HG02938 (cell line): ENCODE results near the gene CMSS1.
A peak's percentile ranks its signal among the peaks of the same experiment; 100 is the strongest.

Experiments used
- ATAC-seq: cut with Tn5 transposase; IDR thresholded peaks from one replicate; pipeline ENCODE4 v1.9.1; 2021; ENCODE audit warnings: mild to moderate bottlenecking, moderate library complexity; ENCODE audit not compliant: unreplicated experiment

The CMSS1 gene

DNA sequence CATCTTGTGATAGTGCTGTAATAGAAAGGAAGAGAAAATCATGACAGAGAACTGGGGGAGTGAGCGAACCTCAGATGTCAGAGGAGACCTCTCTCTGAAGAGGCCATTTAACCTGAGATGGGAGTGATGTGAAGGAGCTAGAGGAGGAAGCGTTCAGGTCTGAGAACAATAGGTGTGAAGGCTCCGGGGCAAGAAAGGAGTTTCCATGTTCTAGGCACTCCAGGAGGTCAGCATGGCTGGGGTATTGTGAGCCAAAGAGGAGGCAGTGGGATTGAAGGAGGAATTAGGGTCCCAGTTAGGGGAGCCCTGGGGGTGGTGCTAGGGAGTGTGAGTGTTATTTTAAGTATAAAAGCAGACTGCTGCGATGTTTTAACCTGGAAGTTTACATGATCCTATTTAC is 305.4 kb downstream of the CMSS1 start:
- no peak for ATAC-seq

DNA sequence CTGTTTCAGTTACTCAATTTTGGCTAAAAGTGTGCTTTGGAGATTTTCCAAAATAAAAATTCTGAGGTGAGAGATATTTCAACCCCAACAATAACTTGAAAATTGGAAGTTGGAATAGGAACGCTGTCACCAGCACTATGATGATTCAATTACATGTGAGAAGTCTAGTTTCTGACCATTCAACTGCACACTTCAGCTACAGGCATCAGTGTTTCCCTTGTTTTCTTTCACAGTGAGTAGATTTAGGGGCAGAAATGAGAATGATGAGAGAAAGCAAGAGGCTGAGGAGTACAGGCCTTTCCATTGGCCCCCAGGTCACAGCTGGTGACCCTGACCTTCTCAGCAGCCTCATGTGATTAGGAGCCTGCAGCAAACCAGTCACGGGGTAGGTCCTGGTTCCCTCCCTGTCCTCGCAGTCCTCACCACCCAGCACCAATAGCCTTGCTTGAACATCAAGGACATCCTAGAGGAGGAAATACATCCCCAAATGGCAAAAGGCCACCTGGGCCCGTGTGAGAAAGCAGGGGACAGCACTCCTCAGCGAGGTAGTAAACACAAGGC is 306.6 kb downstream of the CMSS1 start:
- no peak for ATAC-seq

DNA sequence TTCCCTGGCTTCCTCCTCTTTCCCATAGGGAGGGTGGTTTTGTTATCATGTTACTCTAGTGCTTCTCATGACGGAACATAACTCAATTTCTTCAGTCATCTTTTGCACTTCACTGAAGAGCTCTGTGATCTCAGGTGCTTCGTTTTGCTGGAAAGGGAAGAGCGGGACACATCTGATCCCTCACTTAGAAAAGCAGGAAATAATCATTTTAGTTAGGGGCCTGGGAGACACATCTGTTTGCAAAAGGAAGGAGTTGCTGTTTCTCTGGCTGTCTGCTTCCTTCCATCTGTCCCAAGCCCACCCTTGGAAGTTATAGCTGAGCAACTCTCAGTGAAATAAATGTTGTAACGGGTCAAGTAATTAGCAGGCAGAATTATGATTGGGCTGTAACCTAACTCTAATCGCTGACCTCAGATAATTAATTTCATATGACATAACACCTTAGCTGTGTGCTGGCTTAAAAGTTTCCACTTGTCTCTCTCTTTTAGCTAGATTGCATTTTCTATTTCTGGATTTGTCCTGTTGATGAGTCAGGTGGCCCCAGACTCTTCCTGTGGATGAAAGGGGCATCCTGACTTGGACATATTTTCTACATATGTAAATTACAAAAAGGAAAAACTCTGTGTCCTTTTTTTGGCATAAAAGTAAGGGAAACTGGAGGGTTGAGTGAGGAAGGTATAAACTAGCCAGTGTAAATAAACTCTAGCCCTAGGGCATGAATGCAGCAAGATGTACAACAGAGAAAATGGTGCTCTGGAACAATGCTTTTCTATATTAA is 307.7 kb downstream of the CMSS1 start:
- no peak for ATAC-seq

DNA sequence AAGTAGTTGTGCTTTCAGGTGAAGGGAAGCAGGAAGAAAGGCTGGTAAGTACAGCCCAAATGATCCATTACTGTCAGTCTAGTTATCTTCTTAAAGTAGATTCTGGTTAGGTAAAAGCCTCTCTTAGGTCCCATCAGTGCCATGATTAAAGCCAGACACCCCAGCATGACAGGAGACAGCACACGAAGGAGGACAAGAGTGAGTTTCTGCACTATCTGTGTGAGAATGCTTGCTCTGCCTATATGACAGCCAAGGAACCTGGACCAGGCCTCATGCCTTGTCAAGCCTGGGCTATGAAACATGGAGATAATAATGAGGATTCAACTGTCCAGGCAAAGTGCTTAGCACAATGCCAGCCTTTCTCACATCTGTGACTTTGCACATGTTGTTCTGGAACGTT is 310.1 kb downstream of the CMSS1 start:
- ATAC-seq, result no peak

DNA sequence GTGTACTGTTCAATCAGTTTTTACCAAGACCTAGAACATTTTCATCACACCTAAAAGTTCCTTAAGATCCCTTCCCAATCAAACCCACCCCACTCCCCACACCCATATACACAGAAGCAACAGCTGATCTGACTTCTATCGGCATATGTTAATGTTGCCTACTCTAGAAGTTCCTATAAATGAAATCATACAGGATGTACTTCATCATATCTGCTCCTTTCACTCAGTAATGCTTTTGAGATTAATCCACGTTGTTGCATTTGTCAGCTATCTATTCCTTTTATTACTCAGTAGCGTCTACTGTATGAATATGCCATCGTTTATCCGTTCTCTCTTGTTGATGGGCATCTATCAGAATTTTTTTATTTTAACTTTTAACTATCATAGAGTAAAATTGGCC is 310.9 kb downstream of the CMSS1 start:
- no peak for ATAC-seq

DNA sequence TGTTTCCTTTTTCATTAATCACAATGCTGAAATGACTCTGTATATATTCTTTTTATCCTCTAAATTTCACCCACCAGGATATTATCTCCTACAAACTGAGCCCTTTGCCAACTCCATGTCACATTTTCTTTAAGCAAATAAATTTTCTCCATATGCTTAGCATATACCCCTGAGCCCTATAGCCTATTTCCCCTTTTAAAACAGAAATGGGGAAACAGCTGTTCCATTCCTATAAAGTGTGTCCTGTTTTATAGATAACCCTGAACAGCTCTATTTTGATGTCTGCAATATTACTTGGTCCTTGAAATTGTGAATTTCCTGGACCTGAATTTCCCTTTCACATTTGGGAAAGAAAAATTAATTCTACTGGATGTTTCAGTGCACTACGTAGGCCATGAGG is 312.3 kb downstream of the CMSS1 start:
- no peak for ATAC-seq

DNA sequence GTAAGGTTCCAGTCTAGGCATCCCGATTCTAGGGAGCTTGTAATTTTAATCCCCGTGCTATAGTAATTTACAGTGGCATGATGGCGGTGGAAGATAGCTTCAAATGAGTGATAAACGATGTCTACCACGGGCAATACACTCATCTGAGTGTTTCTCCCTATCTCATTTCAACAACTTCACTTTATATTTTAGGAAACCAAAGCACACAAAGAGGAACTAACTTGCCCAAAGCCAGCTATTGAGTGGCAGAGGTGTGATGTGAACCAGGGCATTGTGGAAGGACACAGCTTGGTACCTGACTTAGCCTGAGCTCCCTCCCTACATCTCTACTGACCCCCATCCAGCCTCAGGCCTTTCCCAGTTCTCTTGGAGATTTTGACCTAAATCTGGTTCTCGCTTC is 313.6 kb downstream of the CMSS1 start:
- no peak for ATAC-seq

DNA sequence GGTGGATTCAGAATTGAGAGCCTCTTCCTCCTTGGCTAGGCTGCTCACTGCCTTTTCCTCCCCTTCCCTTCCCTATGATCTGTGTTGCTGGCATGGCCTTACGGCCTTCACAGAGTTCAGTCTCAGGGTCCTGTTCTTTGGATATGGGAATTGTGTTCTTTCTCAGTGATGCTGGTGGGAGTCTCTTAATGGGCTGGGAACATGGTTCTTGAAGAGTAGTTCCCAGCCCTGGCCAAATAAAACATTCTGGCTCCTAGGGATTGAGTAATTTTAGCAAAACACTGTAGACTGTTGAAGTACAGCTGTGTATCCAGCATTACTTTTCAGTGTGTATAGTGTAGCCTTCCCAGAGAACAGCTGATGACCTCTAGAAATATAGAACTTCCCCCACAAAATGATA is 319.3 kb downstream of the CMSS1 start:
- no peak for ATAC-seq

DNA sequence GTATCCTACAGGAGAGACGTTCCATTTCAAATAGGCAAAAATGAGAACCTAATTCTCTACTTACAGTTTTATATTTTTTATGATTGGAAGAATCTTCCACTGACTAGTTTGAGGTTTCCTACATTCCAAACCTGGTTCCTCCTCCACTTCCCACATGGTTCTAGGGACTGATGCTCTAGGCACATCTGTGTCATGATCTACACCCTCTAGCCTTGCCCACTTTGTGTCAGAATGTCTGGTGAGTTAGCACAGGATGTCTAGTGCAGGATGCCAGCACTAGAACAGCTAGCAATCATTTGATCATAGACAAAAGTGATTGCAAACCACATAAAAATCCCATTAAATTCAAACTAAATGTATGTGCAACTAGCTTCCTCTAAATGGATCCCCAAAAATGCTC is 323.3 kb downstream of the CMSS1 start:
- ATAC-seq, result no peak

DNA sequence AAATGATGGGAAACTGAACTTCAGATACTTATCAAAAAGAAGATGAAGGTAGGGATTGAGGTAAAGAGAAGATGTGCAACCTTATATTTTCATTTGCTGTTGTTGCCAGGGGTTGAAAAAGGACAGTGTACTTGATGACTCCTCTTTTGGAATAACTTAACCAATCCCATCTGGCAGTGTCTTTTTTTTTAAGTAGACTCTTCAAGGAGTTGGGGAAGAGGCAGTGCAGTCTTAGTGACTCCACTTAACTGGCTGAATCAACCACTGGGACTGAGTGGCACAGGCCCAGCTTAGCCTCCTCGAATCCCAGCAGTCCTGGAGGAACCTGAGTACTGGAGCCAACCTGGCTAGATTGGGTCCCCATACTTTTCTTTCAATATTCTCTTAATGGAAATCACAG is 323.9 kb downstream of the CMSS1 start:
- ATAC-seq, result no peak

DNA sequence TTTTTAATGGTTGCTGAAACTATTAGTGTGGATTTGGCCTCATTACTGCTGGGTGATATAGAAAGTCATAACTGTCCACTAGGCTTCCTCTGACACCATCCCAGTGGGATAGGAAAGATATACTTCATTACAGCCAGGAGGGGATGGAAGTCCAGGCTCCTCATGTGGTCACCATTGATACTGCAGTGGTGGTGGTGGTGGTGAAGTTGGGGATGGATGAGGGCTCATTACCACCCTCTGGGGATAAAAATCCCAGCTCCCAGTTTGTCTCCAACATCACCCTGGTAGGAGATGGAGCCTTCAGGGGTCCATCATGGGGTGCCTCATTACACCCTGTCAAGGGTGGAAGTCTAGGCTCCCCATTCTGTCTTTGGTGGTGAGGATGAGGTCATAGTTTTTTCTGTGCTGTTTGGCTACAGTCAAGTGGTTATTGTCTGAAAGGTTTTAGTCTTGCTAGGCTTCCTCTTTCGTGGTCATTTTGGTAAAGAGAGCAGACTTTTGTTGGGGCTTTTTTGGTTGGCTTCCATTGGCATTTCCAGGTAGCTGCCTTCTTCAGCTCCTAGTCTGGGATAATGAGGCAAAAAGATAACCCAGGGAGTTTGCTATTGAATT is 326.7 kb downstream of the CMSS1 start:
- peak; percentile 94 for ATAC-seq

DNA sequence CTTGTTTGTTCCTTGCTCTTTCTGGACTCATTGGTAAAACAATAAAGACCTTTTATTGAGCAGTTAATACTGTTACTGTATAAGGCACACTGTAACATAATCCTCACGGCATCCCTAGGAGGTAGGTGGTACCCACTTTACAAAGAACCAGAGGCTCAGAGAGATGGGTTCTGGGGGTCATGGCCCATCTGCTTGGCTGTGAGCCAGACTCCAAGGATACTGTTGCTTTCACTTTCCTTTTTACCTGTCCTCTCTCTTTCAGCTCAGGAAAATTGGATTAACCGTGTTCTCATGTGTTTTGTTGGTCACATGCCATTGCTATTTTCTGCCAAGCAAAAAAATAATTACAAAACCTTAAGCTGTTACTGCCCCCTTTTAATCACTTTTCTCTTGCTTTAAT is 331.5 kb downstream of the CMSS1 start:
- ATAC-seq, result no peak

DNA sequence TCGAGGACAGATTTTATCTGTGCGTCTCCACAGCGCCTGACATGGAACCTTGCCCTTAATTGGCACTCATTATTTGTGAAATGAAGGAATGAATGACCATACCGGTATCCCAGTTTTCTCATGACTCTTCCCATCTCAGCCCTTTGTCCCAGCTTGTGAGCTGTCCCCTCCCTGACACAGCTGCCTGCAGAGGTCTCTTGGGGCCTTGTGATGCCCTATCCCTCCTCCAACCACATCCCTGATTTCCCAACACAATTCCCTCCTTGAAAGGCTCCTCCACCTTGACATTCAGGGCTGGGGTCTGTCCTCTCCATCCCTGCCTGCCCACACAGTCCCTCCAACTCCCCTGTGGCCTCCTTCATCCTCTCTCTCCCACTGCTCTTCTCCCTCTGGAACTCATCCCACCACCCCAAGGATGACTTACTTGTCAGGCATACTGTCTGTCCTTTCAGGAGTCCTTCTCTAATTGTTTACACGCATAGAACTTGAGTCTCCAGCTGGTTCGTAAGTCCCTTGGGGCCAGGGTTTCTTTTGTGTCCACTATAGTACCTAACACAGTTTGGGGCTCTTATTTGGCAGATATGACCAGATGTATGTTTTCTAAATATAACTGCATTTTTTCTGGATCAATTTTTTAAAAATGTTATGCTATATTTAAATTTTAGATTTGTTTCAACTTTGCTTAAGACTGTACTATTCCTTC is 332.2 kb downstream of the CMSS1 start:
- ATAC-seq, result no peak

DNA sequence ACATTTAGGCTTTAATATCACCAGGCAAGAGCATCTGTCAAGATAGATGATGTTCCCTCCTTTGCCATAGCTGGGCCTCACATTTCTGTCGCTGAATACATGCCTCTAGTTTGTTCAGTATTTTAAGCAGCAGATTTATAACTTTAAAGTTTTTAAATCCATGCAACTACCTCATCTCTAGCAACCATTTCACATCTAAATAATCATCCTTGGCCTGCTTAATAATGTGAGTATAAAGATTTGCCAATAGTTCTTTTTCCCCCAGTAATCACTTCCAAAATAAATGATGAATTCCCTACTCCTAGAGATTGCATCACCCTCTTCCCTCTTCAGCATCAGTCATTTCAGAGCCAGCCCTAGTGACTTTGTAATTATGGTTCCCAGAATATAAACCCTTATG is 332.8 kb downstream of the CMSS1 start:
- ATAC-seq, result no peak

DNA sequence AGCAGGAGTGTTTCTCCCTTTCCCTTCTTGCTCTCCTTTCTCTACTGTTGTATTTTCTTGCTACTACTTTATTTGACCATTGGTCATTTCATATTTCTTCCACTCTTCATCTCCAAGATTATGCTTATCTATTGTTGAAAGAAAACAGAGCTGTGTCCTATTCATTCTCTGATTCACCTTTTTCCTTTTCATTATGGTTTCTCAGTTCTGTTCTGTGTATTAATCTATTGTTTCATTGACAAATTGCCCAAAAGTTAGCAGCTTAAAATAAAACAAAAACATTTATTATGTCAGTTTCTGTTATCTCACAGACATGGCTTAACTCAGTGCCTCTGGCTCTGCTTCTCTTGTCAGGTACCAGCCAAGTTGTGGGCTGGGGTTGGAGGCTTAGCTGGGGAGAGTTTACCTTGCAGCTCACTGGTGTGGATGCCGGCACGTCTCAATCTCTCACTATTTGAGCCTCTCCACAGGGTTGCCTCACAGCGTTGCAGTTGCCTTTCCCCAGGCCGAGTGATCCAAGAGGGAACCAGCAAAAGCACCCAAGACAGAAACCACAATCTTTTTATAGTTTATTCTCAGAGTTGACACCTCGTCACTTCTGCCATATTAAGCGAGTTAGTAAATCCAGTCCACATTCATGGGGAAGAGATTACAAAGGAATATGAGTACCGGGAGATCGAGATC is 333.5 kb downstream of the CMSS1 start:
- ATAC-seq, result no peak

DNA sequence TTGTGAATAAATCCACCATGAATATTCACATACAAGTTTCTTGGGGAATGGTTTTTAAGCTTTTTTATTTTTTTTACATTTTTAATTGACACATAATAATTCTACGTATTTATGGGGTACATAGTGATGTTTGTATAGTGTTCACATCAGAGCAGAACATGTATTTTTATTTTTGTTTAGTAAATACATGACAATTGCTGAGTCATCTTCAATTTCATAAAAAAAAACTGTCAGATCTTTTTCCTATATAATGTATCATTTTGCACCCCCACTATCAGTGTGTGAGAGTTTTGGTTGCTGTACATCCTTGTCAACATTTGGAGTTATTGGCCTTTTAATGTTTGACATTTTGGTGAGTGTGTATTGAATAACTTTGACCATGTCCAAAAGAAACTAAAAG is 336.5 kb downstream of the CMSS1 start:
- ATAC-seq, result no peak

DNA sequence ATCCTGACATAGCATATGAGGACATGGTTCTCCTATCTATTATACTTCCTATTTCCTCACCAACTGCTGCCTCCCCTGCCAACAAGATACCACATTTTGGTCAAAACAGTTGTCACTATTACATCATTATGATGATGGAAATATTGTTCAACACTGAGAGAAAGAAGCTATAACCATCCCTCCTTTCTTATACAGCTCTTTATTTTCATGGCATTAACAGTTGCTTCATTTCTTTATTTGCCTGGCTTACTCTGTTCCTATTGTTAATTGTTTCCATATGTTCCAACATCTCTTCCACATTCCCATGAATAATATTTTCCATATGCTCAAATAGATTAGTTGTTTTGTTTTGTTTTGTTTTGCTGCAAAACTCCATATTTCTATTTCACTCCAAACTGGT is 337.5 kb downstream of the CMSS1 start:
- no peak for ATAC-seq

DNA sequence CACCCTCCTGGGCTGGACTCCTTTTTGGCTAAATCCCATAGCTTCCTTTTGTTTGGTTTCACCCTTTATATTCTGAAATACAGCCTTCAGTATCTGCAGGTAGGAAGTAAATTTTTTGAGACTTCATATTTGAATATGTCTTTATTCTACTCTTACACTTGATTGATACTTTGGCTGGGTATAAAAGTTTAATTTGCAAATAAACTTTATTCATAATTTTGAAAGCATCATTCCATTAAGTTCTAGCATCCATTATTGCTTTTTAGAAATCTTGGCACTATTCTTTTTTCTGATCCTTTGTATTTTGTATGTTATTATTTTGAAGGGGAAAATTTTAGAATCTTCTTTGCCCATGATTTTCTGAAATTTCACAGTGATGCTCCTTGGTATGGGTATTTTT is 337.9 kb downstream of the CMSS1 start:
- ATAC-seq, result no peak

DNA sequence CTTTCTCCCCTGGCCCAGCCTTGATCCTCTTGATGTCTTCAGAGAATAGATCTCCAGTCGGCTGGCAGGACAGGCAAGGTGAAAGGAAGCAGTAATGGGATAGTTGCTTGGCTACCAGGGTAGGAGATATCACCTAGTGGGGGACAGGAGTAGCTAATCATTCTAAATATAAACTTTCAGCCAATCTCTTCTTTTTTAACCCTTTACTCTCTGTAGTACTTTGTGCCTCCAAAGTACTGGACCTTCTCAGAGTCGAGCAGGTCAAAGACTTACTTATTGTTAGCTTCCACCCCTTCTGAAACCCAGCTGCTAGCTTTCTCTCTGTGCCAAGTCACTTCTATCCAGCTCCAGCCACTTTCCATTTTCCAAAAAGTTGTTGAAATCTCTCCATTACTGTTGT is 340.0 kb downstream of the CMSS1 start:
- no peak for ATAC-seq

DNA sequence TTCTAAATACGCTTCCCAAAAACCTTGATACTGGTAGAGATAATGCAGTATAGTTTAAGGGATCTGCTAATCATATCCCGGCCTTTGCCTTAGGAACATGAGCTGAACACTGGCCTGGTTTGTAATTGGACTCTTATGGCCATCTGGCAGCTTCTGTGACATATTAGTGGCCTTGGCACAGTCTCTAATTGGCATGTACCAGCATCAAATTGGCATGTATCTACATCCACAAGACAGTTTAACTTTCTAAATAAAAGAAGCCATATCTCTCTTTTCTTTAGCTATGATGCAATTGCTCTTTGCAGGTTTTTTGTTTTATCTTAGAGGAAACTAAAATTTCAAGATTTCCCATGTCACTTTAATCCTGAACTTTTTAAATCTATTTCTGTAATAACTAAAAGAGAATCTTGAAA is 341.3 kb downstream of the CMSS1 start:
- no peak for ATAC-seq
